ENCODE data around the gene LMLN.

- TF ChIP-seq CTCF (IDR thresholded peaks at IDR 0.05) (no peak), POLR2A (IDR thresholded peaks at IDR 0.05) (no peak)
Measured at GRCh38 chr3:198022604-198023003, 62.6 kb downstream of the LMLN start.
